Astrocyte (in vitro differentiated cells and primary cell): ENCODE results near the gene MAPK11. TPM values are rescaled to one million over a fixed set of nuclear protein-coding genes. Genes with fewer than 3 reads are reported as not detected.

Experiments
- DNase-seq: peaks from one replicate; pipeline ENCODE4 v3.0.0-alpha.2; 2010; ENCODE audit warnings: low read depth
- FAIRE-seq: peaks from 2 replicates; lab custom pipeline; 2011; peaks lifted over from hg19 to GRCh38; lab: Jason Lieb, UNC
- H2AFZ ChIP-seq: 2 replicates; pipeline ENCODE4 v1.6.0; 2012; ENCODE audit warnings: low read depth, low read length, inconsistent platforms
- H3K27ac ChIP-seq: 2 replicates; pipeline ENCODE4 v1.5.1; 2011; ENCODE audit warnings: low read depth, low read length, inconsistent platforms
- H3K27me3 ChIP-seq: 2 replicates; pipeline ENCODE4 v1.6.0; 2011; ENCODE audit warnings: low read length, inconsistent platforms; ENCODE audit not compliant: insufficient read depth
- H3K36me3 ChIP-seq: 2 replicates; pipeline ENCODE4 v1.5.1; 2011; ENCODE audit warnings: low read length, inconsistent platforms; ENCODE audit not compliant: insufficient read depth
- H3K4me1 ChIP-seq: 2 replicates; pipeline ENCODE4 v1.5.1; 2011; ENCODE audit warnings: low read length, inconsistent platforms; ENCODE audit not compliant: insufficient read depth
- H3K4me2 ChIP-seq: 2 replicates; pipeline ENCODE4 v1.6.0; 2012; ENCODE audit warnings: low read length, inconsistent platforms
- H3K4me3 ChIP-seq: 2 replicates; pipeline ENCODE4 v1.5.1; 2011; ENCODE audit warnings: low read depth, mild to moderate bottlenecking, low read length, inconsistent platforms; ENCODE audit not compliant: insufficient read depth
- H3K79me2 ChIP-seq: 2 replicates; pipeline ENCODE4 v1.6.0; 2012; ENCODE audit warnings: mild to moderate bottlenecking, low read length, inconsistent platforms; ENCODE audit not compliant: insufficient read depth
- H3K9ac ChIP-seq: 2 replicates; pipeline ENCODE4 v1.6.0; 2012; ENCODE audit warnings: mild to moderate bottlenecking, low read length, inconsistent platforms
- H3K9me3 ChIP-seq: 2 replicates; pipeline ENCODE4 v1.5.1; 2012; ENCODE audit warnings: low read depth, mild to moderate bottlenecking, low read length, inconsistent platforms; ENCODE audit not compliant: insufficient read depth
- H4K20me1 ChIP-seq: 2 replicates; pipeline ENCODE4 v1.6.0; 2012; ENCODE audit warnings: low read length, inconsistent platforms; ENCODE audit not compliant: insufficient read depth
- H3K27ac Mint-ChIP-seq: one replicate; pipeline ENCODE4 v1.8.0; 2021; ENCODE audit warnings: mild to moderate bottlenecking, mixed read lengths; ENCODE audit not compliant: unreplicated experiment
- H3K27me3 Mint-ChIP-seq: one replicate; pipeline ENCODE4 v1.8.0; 2021; ENCODE audit warnings: low read depth, mixed read lengths; ENCODE audit not compliant: unreplicated experiment
- H3K36me3 Mint-ChIP-seq: one replicate; pipeline ENCODE4 v1.8.0; 2021; ENCODE audit warnings: low read depth, mixed read lengths; ENCODE audit not compliant: unreplicated experiment
- H3K4me1 Mint-ChIP-seq: one replicate; pipeline ENCODE4 v1.8.0; 2021; ENCODE audit warnings: low read depth, mixed read lengths; ENCODE audit not compliant: unreplicated experiment
- H3K4me3 Mint-ChIP-seq: one replicate; pipeline ENCODE4 v1.8.0; 2021; ENCODE audit warnings: mild to moderate bottlenecking, moderate library complexity, mixed read lengths; ENCODE audit not compliant: unreplicated experiment
- H3K9me3 Mint-ChIP-seq: one replicate; pipeline ENCODE4 v1.8.0; 2021; ENCODE audit warnings: mild to moderate bottlenecking, mixed read lengths; ENCODE audit not compliant: unreplicated experiment
- CTCF ChIP-seq: IDR thresholded peaks from 2 replicates; pipeline ENCODE4 v1.5.1; 2011; ENCODE audit warnings: low read depth, mild to moderate bottlenecking, inconsistent platforms, low read length, moderate library complexity; ENCODE audit not compliant: insufficient read depth
- EZH2 ChIP-seq: IDR thresholded peaks from 2 replicates; pipeline ENCODE4 v1.6.1; 2012; ENCODE audit warnings: mild to moderate bottlenecking, low read length, inconsistent platforms; ENCODE audit not compliant: insufficient read depth
- total RNA-seq: library from RNA; stranded (reverse); gene quantifications from 2 replicates; pipeline ENCODE4 v1.2.1, GENCODE V29; 2021

Gene MAPK11
- total RNA-seq, 1 donor from 2014 or later, result 19.6 TPM

- Mint-ChIP-seq H3K27ac (peak overlapping the region; percentile 80), H3K9me3 (no peaks in the 10 kb centered on the region), H3K27me3 (no peaks in the 10 kb centered on the region), H3K4me3 (peak overlapping the region; percentile 54), H3K4me1 (peaks cover 2% of the 10 kb centered on the region), H3K36me3 (no peaks in the 10 kb centered on the region)
- peaks cover 66% of the 10 kb centered on the region for H4K20me1 ChIP-seq
- TF ChIP-seq CTCF (no peak), EZH2 (no peak)
- H3K9me3 ChIP-seq, result no peaks in the 10 kb centered on the region
- no peaks in the 10 kb centered on the region for H3K27me3 ChIP-seq
- no peak for DNase-seq
- H3K4me1 ChIP-seq, result peaks cover 14% of the 10 kb centered on the region
- FAIRE-seq, result no peak
- peaks cover 13% of the 10 kb centered on the region for H3K36me3 ChIP-seq
- peaks cover 53% of the 10 kb centered on the region for H3K79me2 ChIP-seq
- H2AFZ ChIP-seq, result no peak overlapping the region
- H3K27ac ChIP-seq, result no peak overlapping the region
- H3K9ac ChIP-seq, result no peak overlapping the region
- no peak overlapping the region for H3K4me3 ChIP-seq
- no peak overlapping the region for H3K4me2 ChIP-seq
Observed at GRCh38 chr22:50285568-50286229, 15.5 kb upstream of the MAPK11 start.

GRCh38 chr22:50284479-50284878 is 14.3 kb upstream of the MAPK11 start:
- Histone ChIP-seq H4K20me1 (peaks cover 54% of the 10 kb centered on the region), H3K27me3 (no peaks in the 10 kb centered on the region), H3K27ac (no peak overlapping the region), H3K9ac (no peak overlapping the region), H3K4me1 (peaks cover 14% of the 10 kb centered on the region), H3K9me3 (no peaks in the 10 kb centered on the region), H3K4me3 (no peak overlapping the region), H2AFZ (no peak overlapping the region), H3K4me2 (no peak overlapping the region), H3K79me2 (peaks cover 41% of the 10 kb centered on the region), H3K36me3 (peaks cover 15% of the 10 kb centered on the region)
- no peaks in the 10 kb centered on the region for H3K27me3 Mint-ChIP-seq
- DNase-seq, result no peak
- H3K4me3 Mint-ChIP-seq, result no peak overlapping the region
- no peak for FAIRE-seq
- H3K36me3 Mint-ChIP-seq, result no peaks in the 10 kb centered on the region
- no peak for TF ChIP-seq EZH2
- no peak for TF ChIP-seq CTCF
- peaks cover 2% of the 10 kb centered on the region for H3K4me1 Mint-ChIP-seq
- peak overlapping the region; percentile 26 for H3K27ac Mint-ChIP-seq
- no peaks in the 10 kb centered on the region for H3K9me3 Mint-ChIP-seq

- H3K9me3 Mint-ChIP-seq, result no peaks in the 10 kb centered on the region
- no peaks in the 10 kb centered on the region for H3K9me3 ChIP-seq
- TF ChIP-seq CTCF (no peak), EZH2 (no peak)
- no peak overlapping the region for H3K4me3 ChIP-seq
- FAIRE-seq, result no peak
- H3K27ac ChIP-seq, result no peak overlapping the region
- H3K36me3 Mint-ChIP-seq, result no peaks in the 10 kb centered on the region
- H3K4me2 ChIP-seq, result no peak overlapping the region
- peaks cover 51% of the 10 kb centered on the region for H4K20me1 ChIP-seq
- H3K36me3 ChIP-seq, result peaks cover 15% of the 10 kb centered on the region
- peaks cover 34% of the 10 kb centered on the region for H3K79me2 ChIP-seq
- DNase-seq, result no peak
- H3K27me3 Mint-ChIP-seq, result no peaks in the 10 kb centered on the region
- no peaks in the 10 kb centered on the region for H3K27me3 ChIP-seq
- H3K9ac ChIP-seq, result no peak overlapping the region
- H3K4me3 Mint-ChIP-seq, result no peak overlapping the region
- H2AFZ ChIP-seq, result no peak overlapping the region
- H3K27ac Mint-ChIP-seq, result no peak overlapping the region
- H3K4me1 Mint-ChIP-seq, result peaks cover 2% of the 10 kb centered on the region
- peaks cover 14% of the 10 kb centered on the region for H3K4me1 ChIP-seq
Observed at GRCh38 chr22:50283821-50284220, 13.6 kb upstream of the MAPK11 start.
